ENCODE data around the gene TRMT5. TPM values are rescaled to one million over a fixed set of nuclear protein-coding genes. Genes with fewer than 3 reads are reported as not detected.

The TRMT5 gene
- total RNA-seq = 6.9 and 11.8 TPM in 2 replicates

GRCh38 chr14:60980811-60981632 lies at the start of gene TRMT5, which contains the start of gene SLC38A6:
TSS of gene TRMT5 (minus strand) at chr14:60981079. CDS start at chr14:60980973, 106 bp downstream.
TSS of gene SLC38A6 (plus strand) at chr14:60981245. CDS start at chr14:60981278, 33 bp downstream.

Small RNA genes lying within 50 kb of the gene (small RNA-seq; reads per million reads assigned to genes)
- gene RNU6-398P = not detected

Other genes with a start within 250 kb of the TRMT5 start
- 58.8 and 77.4 TPM in 2 replicates for gene MNAT1, start 246.3 kb downstream of the TRMT5 start, total RNA-seq
- 28.4 and 34.4 TPM in 2 replicates for gene SLC38A6, start 166 bp upstream of the TRMT5 start, total RNA-seq

All from vein endothelial cell (primary cell).